ENCODE data around the gene NACC1.
A peak's percentile ranks its signal among the peaks of the same experiment; 100 is the strongest.

NACC1 gene

GRCh38 chr19:13100031-13100588 is 18.0 kb upstream of the NACC1 start:
- DNase-seq (ENCODE audit: low read depth), result peak; percentile 25

GRCh38 chr19:13100841-13101589 is 17.0 kb upstream of the NACC1 start:
- no peak for DNase-seq (ENCODE audit: low read depth)

GRCh38 chr19:13101590-13102415 is 16.3 kb upstream of the NACC1 start:
- no peak for DNase-seq (ENCODE audit: low read depth)

GRCh38 chr19:13102416-13102665 is 15.7 kb upstream of the NACC1 start:
- no peak for DNase-seq (ENCODE audit: low read depth)

GRCh38 chr19:13102666-13103580 is 15.1 kb upstream of the NACC1 start, which contains the start of gene LYL1:
LYL1 (minus strand) TSS chr19:13102858; CDS start chr19:13101171, 1,687 bp downstream.
- DNase-seq (ENCODE audit: low read depth), result peak; percentile 71

GRCh38 chr19:13103581-13104359 is 14.3 kb upstream of the NACC1 start:
- no peak for DNase-seq (ENCODE audit: low read depth)

GRCh38 chr19:13104360-13104847 is 13.7 kb upstream of the NACC1 start:
- no peak for DNase-seq (ENCODE audit: low read depth)

GRCh38 chr19:13104848-13105711 is 13.0 kb upstream of the NACC1 start:
- no peak for DNase-seq (ENCODE audit: low read depth)

GRCh38 chr19:13109361-13110098 is 8.5 kb upstream of the NACC1 start:
- DNase-seq (ENCODE audit: low read depth), result no peak

- no peak for DNase-seq (ENCODE audit: low read depth)
Observed at GRCh38 chr19:13110099-13110610, 7.9 kb upstream of the NACC1 start.

GRCh38 chr19:13112555-13112954 is 5.5 kb upstream of the NACC1 start:
- DNase-seq (ENCODE audit: low read depth), result no peak

GRCh38 chr19:13115936-13116281 is 2.2 kb upstream of the NACC1 start:
- DNase-seq (ENCODE audit: low read depth), result no peak

GRCh38 chr19:13116282-13117175 is 1.5 kb upstream of the NACC1 start, which contains the start of gene TRMT1:
TRMT1 (minus strand) TSS chr19:13116740; CDS start chr19:13116399, 341 bp downstream.
- peak; percentile 92 for DNase-seq (ENCODE audit: low read depth)

- no peak for DNase-seq (ENCODE audit: low read depth)
Observed at GRCh38 chr19:13117176-13117771, 790 bp upstream of the NACC1 start.

- peak; percentile 71 for DNase-seq (ENCODE audit: low read depth)
Observed at GRCh38 chr19:13118424-13119193, 545 bp downstream of the NACC1 start.

- peak; percentile 26 for DNase-seq (ENCODE audit: low read depth)
Observed at GRCh38 chr19:13119627-13120026, 1.6 kb downstream of the NACC1 start.

GRCh38 chr19:13120031-13120430 is 2.0 kb downstream of the NACC1 start:
- DNase-seq (ENCODE audit: low read depth), result no peak

Measured in EH (cell line).